Measurements from ENCODE around the gene SRRM3.
"Not testable (repeated sequence)": the region's sequence is repeated elsewhere in the genome, so short reads cannot be mapped to it uniquely, and the experiment has no call there.

Gene SRRM3

DNA sequence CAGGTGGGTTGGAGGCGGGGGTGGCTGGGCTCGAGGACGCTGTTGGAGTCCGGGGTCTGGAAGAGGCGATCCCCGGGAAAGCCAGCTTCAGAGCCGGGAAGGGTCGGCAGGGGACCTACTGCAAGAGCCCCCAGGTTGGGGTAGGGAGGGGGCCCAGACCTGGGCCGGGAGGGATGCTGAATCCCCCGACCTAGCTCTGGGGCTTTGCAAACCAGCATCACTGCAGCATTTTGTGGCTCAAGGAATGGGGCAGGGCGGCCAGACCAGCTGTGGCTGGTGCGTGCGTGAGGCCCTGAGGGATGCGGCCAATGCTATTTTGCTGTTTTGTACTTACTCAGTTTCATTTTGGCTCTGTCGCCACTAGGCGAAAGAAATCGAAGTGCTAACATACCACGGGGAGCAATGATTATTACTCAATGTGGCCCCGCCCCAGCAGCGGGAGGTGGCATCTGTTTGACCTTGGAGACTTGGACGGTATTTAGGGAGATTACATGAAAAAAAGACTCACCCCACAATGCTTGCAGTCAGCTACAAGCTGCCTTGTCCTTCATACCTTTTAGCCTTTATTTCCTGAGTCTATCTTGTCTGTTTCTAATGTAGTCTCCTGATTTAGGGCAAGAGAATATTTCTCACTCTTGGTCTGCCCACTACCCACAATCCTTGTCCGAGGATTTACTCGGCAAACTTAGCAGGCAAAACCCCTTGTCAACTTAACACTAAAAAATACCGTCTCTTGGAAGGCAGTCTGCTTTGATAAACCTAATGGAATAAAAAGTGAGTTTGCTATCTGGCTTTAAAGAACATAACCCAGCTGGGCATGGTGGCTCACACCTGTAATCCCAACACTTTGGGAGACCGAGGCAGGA is 117.0 kb downstream of the SRRM3 start:
- peak; percentile 79 for DNase-seq

DNA sequence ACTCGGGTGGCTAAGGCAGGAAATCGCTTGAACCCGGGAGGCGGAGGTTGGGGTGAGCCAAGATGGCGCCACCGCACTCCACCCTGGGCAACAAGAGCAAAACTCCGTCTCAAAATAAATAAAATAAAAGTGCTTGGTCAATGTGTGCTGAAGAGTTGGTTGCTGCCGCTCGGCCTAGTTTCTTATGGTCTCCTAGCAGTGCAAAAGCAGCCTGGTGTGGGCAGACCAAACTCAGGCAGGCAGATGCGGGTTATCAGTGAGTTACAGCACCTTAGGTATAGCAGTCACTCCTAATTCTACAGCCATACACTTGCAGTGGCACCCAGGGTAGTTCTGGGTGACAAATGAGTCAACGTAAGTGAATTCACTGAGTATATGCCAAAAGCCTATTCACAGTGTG is 123.4 kb downstream of the SRRM3 start:
- DNase-seq, result no peak

DNA sequence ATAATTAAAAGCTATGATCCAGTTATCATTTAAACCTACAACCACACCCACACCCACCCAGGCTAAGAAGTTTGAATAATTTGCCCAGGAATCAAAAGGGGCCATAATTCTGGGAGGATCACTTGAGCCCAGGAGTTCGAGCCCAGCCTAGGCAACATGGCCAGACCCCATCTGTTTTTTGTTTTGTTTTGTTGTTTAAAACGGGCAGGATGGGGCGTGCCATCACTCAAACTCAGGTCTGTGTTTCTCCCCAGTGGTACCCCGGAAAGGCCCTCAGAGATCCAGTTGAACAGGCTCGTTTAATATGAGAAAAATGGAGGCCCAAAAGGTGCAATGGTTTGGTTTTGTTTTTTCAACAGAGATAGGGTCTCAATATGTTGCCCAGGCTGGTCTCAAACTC is 124.1 kb downstream of the SRRM3 start:
- DNase-seq, result no peak

DNA sequence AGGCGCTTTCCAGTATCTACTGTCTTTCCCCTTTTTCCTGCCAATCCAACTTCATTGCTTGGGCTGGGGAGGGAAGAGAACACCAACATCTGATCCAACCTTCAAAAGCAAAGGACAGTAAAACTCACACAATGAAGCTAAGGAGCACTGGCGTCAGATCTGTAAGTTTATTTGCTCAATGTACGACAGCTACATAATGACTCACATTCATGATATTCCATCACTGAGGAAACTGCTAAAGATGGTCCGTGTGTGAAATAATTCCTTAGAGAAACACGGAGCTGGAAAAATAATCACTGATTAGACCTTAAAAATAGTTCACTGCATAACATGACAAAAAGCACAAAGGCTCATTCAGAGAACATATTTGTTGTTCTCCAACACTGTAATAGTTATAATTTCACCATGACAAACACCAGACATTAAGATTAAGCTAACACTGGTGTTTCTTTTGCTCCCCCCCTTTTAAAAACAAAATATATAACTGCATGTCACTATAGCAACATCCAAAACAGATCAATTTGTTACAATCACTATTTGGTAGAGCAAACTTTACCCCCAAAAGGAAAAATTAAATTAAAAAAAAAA is 125.0 kb downstream of the SRRM3 start:
- no peak for DNase-seq

DNA sequence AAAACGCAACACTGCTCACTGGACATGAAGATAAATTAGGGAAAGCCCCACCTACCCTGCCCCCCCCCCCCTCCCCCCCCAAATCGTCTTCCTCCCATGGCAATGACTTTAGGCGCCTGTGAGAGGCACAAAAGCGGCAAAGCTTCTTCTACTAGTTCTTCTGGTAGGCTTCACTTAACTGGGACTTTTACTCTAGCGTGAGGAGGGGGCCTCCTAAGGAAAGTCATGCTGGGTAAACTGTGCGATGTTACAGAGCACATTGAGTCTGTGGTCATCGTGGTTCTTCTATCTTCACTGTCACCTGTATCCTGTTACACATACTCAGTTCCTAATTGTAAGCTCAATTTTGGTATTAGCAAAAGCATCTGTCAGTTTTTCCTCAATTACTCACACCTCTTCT is 125.9 kb downstream of the SRRM3 start:
- DNase-seq, result no peak

DNA sequence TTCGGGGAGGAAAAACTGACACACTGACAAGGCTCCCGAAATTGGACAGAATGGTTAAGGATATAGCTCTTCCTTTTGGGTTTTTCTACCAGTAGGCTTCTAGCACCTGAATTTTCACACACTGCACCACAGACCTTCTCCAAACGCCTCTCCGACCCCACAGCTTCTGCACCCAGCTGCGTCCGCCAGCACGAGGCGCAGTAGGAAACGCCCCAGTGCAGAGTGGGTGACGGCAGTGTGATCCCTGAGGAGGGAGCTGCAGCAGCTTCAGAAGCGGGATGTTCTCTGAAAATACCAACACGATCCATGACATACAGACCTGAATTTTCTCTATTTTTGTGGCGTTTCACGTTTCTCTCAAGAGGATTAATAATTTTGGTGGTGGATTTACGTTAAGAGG is 126.7 kb downstream of the SRRM3 start:
- no peak for DNase-seq

DNA sequence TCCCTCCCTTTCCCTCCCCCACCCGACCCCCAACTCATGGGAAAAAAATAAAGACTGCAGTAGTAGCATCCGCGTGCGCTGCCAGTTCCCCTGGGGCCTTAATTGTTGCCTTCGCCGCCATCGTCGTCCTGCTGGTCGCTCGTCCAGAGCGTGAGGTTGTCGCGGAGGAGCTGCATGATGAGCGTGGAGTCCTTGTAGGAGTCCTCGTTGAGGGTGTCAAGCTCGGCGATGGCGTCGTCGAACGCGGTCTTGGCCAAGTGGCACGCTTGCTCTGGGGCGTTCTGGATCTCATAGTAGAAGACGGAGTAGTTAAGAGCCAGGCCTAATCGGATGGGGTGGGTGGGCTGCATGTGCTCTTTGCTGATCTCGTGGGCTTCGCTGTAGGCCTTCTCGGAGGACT is 127.8 kb downstream of the SRRM3 start:
- no peak for DNase-seq

DNA sequence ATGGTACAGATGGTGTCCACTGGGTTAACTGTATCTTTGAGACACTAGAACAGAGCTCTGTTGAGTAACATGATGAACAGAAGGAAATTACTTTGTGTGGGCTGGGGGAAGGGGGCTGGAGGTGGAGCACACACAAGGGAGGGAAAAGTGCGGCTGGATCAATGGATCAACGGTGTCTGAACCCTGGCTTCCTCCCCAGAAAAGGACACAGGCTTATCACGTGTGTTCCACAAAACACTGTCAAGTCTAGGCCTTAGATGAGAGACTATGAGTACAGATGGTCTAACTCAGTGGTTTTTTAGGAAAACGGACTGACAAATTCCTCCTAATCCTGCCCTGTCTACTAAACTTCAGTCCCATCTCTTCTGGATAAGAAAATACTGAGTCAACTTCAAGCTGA is 128.6 kb downstream of the SRRM3 start:
- DNase-seq, result no peak

DNA sequence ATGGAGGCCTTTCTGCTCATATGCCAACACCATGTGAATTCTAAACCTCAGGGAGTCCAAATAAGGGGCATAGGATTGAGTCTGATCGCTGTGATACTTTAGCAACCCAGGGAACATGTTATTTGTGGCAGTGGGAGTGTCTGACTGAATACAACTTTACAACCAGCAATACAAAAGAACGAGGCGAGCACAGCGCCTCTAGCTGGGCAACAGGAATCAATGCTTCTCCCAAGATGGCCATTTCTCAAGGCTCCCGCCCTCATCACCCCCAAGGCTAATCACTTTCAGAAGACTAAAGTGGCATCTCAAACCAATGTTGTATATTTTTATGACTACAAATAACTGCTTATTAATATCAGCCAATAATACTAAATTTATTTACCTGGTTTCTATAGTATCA is 129.0 kb downstream of the SRRM3 start:
- DNase-seq, result no peak

DNA sequence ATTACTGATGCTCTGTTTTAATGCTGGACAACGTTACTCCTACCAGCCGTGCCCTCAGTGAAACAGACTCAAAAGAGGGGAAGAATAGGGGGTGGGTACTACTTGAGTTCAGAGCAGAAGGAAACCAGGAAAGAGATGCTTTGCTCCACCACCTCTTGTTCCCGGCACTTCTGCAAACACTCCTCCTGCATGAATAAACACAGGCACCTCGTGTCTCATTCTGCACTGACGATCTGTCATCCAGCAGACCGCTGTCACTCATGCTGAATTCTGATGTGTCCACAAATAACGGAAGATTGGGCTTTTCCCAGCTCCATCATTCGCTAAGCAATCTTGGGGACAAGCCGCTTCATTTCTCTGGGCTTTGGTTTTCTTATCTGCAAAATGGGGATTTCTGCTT is 130.4 kb downstream of the SRRM3 start:
- no peak for DNase-seq

DNA sequence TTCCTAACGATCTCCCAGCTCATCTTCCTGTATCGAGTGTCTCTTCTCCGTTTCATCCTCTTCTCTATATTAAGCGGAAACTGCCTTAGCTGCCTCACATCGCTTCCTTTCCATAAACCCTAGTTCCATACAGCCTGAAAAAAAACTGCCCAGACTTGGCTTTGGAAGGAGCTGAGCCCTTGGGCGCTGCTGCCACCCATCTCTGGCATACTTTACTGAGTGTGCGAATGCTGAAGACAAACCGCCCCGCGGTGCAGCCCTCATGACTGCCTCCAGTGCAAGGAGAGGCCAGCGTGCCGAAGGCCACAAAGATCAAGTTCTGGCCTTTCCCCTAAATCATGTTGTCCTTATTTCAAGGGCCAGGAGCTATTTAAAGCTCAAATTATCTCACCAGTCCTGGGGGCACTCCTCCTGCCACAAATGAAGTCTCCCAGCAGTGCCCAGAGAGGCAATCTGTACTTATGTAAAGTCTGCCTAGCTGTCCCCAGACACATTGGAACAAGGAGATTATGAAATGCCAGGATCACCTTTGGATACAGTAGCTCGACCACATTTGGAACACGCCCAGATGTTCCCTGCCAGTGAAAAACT is 131.9 kb downstream of the SRRM3 start:
- DNase-seq, result no peak

DNA sequence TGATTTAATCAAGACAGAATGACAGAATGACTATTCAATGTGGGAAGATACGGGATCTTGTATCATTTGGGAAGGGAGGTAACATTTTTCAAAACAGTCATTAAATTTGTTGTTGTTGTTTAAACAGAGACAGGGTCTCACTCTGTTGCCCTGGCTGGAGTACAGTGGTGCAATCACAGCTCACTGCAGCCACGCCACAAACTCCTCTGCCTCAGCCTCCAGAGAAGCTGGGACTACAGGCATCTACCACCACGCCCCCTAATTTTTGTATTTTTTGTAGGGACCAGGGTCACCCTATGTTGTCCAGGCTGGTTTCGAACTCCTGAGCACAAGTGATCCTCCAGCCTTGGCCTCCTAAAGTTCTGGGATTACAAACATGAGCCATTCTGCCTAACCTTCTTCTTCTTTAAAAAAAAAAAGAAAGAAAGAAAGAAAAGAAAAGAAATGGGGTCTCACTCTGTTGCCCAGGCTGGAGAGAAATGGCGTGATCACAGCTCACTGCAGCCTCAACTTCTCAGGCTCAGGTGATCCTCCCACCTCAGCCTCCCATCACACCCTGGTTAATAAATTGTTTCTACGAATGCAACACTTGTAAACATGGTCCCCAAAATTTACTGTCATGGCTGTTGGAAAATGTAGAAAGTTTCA is 132.7 kb downstream of the SRRM3 start:
- DNase-seq, result no peak

DNA sequence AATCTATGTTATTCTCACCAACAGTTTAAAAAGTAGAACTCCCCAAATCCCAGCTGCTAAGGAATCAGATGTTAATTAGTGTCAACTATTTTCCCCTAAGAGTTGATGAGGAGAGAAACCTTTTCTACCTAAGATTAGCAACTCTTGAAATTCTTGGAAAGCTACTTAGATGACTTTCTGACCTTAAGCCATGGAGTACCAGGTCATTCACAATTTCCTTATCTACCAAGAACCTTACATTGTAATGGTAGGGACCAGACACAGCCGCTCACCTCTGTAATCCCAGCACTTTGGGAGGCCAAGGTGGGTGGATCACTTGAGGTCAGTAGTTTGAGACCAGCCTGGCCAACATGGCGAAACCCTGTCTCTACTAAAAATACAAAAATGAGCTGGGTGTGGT is 133.7 kb downstream of the SRRM3 start:
- not testable (repeated sequence) for DNase-seq

DNA sequence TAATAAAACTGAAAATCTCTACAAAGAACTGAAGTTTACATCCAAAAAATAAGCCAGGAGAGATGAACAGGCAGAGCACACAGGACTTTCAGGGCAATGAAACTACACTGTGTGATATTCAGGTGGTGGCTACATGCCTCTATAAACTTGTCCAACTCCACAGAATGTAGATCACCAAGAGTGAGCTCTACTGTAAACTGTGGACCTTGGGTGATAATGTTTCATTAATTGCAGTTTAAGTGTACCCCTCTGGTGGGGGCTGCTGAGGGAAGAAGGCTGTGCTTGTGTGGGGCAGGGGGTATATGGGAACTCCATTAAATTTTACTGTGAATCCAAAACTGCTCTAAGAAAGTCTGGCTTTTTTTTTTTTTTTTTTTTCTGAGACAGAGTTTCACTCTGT is 134.4 kb downstream of the SRRM3 start:
- DNase-seq, result no peak

Data from NCI-H82 (cell line).